Vagina (tissue), 2 donors: ENCODE results near the gene DOCK8.

Experiments used
- CTCF ChIP-seq, 3 experiments: fragments of 450-650 bp in 2 of 3; fragments of 200-600 bp in 1 of 3; sonication (generic) in 1 of 3; IDR thresholded peaks; one replicate each; pipeline ENCODE4 v1.5.1; 2017 to 2019; ENCODE audit warnings: antibody characterized with exemption in 3 of 3, mild to moderate bottlenecking in 2 of 3, moderate library complexity in 2 of 3
- POLR2A ChIP-seq, 2 donors: fragments of 450-650 bp; IDR thresholded peaks; one replicate each; pipeline ENCODE4 v1.6.1; 2017; ENCODE audit warnings: antibody characterized with exemption in 2 of 2, mild to moderate bottlenecking in 2 of 2, moderate library complexity in 2 of 2

DNA sequence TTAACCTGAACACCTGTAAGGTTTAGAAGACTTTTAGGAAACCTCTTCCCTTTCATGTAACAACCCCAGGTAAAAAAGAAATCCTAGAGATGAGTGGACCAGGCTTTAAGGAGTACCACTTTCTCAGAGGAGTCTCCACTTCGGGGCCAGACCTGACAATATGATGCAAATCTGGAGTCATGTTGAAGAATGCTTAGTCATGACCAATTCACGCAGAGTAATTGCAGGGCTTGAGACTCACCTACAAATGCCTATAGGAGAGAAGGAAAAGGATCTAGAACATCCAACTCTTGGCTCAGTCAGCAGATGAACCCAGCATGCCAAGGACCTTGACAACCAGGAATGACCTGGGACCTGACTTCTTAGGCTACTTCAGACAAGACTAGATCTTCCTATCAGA is 235.4 kb downstream of the DOCK8 start:
- no peak for TF ChIP-seq CTCF (IDR thresholded peaks at IDR 0.05)
- TF ChIP-seq POLR2A (IDR thresholded peaks at IDR 0.05) = no peak
